Measurements from ENCODE around the gene AGO1.
A peak's percentile ranks its signal among the peaks of the same experiment; 100 is the strongest.

DNA sequence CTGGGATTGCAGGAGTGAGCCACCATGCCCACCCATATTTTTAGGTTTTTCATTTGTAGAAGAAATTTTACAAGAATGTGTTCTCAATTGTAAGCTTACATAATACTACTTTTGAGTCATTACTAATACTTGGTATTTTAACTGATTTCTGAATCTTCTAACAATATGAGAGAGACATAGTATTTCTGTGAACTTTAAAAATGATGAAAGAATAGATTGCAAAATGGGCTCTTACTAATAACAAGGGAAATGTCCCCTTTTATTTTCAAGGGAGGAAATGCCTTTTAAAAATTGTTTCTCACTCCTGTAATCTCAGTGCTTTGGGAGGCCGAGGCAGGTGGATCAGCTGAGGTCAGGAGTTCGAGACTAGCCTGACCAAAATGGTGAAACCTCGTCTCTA lies 53.8 kb downstream of the AGO1 start:
- TF ChIP-seq CTCF (IDR thresholded peaks at IDR 0.05) (no peak), POLR2AphosphoS5 (IDR thresholded peaks at IDR 0.05; ENCODE audit: insufficient read depth in 1 of 2, low read depth in 1 of 2) (peak in 1 of 2 donors; percentile 23)

Data from vagina (tissue), 2 donors.